Renal pelvis (tissue), 4 donors: ENCODE measurements around the gene CALHM2. TPM values are rescaled to one million over a fixed set of nuclear protein-coding genes. Genes with fewer than 3 reads are reported as not detected.

Source experiments
- DNase-seq: peaks from one replicate; pipeline ENCODE4 v3.0.0-alpha.2; 2013
- polyA plus RNA-seq, 3 donors: library from polyadenylated mRNA; unstranded; fragments of 120-200 nt; gene quantifications; one replicate each; pipeline ENCODE4 v1.2.1, GENCODE V29; 2013; ENCODE audit not compliant: insufficient read length in 3 of 3

The CALHM2 gene
- polyA plus RNA-seq, 3 donors: 12.9 to 14.4 (median 14.3) TPM

DNA sequence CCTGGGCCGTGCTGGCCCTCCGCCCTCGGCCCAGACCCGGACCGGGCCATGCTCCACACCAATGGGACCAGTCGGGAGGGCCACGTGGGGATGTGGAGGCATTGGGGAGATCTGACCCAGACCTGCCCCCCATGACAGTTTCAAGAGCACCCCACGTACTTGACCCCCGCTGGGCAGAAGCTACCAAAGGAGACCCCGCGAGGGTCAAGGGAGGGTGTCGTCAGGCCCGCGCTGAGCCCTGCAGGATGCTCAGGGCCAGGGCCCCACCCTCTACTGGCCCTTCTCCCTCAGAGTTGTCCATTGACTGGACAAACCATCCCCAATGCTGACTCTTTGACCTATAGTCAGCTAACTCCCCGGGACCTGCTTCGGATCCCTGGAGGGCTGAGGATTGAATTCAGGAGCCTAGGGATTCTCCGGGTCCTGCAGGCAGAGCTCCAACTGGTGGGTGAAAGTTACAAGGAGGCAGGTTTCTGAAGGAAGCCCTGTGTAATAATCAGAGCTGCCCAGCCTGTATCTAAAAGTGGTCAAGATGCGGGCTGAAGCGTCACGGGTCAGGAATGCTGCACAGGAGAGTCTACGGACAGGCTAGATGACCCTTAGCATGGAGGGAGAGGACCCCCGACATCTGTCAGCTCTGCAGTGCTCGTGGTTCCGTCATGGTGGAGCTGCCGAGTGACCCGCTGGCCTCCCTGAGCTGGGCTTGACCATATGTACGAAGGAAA, 498 bp upstream of the CALHM2 start:
- DNase-seq: no peak

DNA sequence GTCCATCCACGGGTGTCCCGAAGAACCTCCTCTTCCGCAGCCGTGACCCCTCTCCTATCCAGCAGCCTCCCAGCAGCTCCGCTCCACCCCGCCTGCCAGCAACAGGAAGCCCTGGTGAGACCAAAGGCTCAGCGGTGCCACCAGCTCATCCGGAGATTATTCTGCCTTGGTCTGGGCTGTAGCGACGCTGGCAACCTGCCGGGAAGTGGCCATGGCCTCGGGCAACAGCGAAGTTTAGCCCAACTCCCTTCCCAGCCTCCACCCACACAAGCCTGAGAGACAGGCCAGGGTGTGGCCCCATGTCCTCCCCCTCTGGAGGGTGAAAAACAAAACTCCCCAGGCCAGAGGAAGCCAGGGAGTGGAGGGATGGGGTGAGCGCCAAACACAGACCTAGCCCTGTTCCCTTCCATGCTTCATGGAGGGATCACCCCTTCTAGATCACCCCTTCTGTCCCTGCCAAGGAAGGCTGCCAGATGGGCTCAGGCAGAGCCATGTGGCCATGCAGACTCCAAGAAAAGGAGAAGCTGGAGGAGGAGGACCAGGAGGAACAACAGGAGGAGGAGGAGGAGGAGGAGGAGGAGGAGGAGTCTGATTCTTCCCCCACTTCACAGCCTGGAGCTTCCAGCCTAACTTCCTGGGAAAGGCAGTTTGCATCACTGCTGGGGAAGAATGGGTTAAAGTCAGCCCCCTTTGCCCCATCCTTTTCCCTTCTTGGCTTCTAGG, 918 bp downstream of the CALHM2 start:
- DNase-seq: no peak

DNA sequence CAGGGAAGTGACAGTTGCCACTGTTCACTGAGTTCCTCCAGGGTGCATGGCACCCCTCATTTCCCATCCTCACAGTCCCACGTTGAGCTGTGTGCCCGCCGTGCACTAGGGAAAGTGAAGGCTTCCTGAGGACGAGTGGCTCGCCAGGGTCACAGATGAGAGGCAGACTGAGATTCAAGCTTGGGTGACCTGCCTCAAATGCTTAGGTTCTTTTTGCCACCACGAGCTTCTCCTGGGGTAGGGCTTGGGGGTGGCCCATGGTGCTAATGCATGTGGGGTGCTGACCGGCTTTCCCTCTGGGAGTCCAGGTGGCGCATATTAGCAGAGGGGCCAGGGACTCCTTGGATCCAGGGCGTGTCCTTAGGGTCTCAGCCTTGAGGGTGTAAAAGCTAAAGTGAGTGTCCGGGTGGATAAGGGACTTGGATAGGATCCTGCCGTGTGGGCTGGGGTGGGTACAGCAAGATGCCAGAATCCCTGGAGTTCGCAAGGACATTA, 1.9 kb downstream of the CALHM2 start:
- DNase-seq: no peak

DNA sequence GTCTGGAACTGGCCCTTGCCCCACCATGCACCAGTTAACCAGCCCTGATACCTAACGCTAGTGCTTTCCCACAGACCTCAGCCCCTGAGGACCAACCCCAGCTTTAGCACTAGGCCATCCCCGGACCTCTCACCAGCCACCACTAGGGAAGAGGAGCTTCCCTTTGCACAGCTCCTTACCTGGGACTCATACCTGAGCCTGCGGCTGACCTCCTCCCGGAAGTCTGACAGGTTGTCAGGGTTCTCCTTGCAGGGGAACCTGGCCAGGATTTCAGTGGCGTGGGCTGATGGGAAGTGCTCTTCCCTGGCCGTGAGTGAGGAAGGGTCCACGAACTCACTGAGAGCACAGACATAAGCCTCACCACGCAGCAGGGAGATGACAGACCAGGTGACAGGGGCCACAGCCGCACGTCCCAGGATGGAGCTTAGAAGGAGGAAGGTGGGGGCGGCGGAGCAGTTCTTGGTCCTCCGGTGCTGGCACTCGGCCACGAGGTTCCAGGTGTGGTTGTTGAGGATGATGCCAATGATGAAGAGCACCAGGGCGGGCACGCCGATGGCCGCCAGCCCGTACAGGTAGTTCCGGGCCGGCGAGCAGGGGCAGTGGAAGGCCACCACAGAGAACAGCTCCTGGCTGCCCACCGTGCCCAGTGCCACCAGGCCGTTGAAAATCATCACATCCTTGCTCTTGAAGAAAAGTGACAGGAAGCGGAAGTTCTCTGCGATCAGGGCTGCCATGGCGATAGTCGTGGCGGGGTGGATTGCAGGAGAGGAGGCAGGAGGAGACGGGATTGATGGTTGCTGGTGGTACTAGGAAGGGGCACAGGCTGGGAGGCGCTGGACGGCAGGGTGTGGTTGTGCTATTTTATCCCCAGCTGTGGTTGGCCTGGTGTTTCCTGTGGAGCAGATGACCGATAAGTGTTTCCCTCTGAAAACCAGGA, 2.7 kb downstream of the CALHM2 start:
- no peak for DNase-seq

DNA sequence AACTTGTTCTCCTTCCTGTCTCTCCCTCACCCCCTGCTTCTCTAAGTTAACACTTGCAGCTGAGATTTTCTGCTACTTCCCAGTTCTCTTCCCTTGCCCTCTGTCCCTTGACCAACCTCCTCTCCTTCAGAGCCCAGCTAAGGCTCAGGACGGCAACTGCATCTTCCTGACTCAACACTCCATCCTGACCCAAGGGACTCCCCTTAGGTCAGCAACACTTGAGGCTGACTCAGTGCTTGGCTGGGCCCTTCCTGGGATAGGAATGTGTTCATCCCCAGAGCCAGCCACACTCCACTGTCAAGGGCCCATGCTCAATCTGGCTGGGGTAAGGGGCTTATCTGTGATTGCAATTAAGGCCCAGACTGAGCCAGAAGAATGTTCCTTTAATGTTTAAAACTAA, 3.4 kb downstream of the CALHM2 start:
- no peak for DNase-seq

DNA sequence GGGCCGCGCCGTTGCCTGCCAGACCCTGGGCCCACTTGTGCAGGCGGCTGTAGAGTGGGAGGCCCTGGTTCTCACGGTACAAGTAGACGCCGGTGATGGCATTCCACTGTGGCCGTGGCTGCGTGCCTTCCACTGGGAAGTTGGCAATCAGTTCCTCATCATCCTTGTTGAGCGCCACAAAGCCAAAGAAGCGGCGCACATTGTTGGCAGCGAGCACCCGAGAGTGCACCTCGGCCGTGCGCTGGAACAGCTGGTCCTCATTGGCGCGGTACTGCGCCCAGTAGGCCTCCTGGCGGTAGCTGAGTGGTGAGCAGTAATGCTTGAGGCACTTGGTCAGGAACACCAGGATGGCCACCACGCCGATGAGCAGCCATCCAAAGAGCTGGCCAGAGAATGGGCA, 5.0 kb downstream of the CALHM2 start:
- DNase-seq: no peak

DNA sequence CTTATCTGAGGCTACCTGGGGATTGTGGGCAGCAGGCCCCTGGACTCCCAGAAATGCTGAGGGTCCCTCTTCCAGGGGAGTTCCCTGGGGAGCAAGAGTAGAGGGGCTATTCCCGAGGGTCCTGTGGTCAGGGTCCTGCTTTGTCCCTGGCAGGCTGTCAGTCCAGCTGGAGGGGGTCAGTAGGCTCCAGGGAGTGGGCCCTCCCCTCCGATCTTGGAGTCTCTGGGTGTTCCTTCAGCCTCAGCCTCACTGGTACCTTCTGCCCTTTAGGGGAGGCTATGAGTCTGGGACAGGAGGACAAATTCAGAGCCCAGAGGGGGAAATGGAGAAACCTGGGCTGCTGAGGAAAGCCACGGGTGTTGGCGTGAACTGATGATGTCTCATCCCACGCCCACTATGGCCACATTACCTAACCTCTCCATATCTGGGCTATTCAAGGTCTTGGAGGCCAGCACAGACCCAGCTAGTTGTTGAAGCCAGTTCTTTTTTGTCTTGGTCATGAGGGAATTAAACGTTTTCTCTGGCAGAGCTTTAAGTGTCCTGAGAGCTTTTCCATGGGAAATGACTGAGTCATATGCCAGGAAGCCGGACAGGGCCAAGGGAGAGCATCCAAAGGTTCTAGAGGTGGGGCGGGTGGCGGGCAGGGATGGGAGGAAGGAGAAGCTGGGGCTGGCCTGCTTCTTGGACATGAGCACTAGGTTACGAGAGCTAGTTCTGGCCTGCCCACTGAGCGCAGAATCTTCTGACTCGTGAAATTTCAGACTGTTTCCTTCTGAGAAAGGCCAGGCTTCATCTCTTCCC, 6.2 kb downstream of the CALHM2 start:
- no peak for DNase-seq

DNA sequence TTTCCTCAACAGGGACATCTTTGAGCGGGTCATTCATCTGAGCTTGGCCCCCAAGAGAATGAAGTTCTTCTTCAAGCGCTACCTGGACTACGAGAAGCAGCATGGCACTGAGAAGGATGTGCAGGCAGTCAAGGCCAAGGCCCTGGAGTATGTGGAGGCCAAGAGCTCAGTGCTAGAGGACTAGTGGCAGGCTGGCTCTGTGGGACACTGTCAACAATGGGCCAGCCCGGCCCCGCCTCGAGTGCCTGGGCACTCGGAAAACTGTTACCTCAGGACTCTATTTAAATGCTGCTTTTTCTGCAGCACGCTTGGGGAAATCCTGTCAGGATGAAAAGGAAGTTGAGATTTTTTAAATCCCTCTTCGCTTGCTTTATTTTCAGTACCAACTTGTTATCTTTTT, 6.8 kb downstream of the CALHM2 start:
- DNase-seq: no peak

DNA sequence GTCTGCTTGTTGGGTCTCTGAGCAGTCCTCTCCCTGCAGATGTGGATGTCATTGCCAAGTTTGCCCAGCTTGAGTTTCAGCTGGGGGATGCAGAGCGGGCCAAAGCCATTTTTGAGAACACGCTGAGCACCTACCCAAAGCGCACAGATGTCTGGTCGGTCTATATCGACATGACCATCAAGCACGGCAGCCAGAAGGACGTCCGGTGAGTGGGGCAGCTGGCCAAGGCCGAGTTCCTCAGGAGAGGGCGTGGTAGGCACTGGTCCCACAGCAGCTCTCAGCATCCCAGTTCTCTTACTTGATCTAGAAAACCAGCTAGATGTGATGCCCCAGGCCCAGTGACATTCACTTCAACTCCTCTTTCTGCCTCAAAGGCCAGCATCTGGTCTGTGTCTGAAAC, 7.7 kb downstream of the CALHM2 start:
- DNase-seq: no peak

DNA sequence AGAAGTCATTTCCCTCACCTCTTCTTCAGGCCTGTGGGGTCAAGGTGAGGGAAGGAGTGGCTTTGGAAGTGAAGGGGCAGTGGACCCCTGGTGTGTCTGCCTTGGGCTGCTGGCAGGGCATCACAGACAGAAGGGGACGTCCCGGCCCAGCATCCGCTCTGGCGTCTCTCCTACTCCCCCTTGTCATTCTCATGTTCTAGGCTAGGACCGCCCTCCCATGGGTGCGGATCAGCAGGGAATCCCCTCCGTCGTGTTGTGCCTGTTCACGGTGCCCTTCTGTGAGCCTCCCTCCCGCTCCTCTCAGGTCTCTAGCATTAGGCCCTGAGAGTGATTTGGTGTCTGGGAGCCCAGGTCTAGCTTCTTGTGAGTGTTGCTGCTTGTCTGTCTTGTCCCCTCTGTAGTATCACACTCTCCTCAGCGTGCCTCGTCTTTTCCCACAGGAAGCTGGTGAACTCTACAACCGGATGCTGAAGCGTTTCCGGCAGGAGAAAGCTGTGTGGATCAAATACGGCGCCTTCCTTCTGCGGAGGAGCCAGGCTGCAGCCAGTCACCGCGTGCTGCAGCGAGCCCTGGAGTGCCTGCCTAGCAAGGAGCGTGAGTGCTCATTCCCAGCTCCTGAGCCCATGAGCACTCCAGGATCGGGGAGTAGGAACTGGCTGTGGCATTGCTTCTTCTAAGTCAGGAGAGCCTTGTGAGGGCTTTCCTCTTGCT, 8.5 kb downstream of the CALHM2 start:
- DNase-seq: no peak

DNA sequence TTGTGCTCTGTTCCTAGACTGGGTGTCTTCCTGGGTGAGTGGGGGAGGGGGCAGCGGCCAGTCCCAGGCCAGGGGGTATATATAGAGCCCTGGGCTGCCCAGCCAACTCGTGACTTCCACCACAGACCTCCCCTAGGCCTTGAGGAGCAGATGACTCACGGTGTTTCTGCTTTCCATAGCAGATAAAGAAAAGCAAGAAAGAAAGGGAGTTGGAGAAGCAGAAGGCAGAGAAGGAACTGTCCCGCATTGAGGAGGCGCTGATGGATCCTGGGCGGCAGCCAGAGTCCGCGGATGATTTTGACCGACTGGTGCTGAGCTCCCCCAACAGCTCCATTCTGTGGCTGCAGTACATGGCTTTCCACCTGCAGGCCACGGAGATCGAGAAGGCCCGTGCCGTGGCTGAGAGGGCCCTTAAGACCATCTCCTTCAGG, 10.1 kb downstream of the CALHM2 start:
- no peak for DNase-seq

DNA sequence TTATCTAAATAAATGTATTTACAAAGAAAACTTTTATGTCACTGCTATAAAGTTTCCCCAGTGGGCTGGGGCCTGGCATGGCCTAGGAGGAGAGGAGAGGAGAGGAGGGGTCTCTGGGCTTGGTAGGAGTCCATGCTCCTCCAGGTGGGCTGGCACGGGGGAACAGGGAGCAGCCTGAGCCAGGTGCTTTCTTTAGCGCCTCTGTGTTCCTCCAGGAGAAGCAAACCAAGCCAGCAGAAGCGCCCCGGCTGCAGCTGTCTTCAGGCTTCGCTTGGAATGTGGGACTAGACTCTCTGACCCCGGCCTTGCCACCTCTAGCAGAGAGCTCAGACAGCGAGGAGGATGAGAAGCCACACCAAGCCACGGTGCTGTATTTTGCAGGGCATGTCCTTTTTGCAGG, 10.6 kb downstream of the CALHM2 start:
- no peak for DNase-seq

DNA sequence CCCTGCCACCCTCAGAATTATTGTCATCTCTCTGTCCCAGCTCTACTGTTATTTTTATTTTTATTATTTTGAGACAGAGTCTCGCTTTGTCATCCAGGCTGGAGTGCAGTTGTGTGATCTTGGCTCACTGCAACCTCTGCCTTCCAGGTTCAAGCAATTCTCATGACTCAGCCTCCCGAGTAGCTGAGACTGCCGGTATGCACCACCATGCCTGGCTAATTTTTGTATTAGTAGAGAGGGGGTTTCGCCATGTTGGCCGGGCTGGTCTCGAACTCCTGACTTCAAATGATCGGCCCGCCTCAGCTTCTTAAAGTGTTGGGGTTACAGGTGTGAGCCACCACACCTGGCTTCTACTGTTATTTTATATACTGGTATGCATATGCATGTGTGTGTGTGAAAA, 11.0 kb downstream of the CALHM2 start:
- no peak for DNase-seq

DNA sequence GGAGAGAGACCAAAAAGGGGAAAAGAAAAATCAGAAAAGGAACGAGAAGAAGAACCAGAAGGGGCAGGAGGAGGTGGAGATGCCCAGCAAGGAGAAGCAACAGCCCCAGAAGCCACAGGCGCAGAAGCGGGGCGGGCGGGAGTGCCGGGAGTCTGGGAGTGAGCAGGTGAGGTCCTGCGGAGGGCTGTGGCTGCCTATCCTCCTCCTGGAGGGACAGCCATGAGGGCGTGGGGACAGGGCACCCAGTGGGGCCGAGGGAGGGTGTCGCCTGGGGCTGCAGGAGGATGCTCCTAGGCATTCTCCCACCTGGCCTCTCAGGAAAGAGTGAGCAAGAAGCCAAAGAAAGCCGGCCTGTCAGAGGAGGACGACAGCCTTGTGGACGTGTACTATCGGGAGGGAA, 11.8 kb downstream of the CALHM2 start:
- DNase-seq: no peak

DNA sequence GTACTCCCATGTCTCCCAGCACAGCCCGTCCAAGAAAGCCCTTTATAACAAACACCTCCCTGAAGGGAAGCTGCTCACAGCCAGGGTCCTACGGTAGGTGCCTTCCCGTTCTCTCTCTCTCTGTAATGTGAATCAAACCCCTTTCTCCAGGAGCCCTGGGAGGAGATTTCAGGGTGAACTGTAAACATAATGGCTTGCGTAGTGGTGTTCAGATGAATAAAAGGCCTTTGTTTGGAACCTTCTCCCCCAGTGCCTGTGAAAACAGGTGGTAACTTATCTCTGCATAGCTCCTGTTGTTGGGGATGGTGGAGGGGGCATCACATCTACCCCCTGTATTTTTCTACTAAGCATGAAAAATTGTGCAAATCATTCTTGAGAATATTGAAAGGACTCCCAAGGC, 12.4 kb downstream of the CALHM2 start:
- DNase-seq: no peak

DNA sequence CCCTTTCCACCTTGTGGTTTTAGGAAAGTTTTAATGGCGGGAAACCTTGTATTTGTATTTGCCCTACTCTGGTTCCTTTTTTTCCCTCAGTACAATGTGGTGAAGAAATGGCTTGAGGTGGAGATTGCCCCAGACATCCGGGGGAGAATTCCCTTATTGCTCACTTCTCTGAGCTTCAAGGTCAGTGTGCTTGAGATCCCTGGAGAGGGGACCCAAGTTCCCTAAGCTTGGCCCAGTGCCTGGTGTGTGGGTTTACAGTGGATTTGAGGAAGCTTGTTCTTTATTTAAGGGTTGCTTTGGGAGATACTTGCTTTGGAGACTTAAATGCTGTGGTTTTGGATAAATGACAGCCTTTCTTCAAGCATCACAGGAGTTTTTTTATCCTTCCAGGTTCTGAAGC, 18.3 kb downstream of the CALHM2 start:
- DNase-seq: no peak

DNA sequence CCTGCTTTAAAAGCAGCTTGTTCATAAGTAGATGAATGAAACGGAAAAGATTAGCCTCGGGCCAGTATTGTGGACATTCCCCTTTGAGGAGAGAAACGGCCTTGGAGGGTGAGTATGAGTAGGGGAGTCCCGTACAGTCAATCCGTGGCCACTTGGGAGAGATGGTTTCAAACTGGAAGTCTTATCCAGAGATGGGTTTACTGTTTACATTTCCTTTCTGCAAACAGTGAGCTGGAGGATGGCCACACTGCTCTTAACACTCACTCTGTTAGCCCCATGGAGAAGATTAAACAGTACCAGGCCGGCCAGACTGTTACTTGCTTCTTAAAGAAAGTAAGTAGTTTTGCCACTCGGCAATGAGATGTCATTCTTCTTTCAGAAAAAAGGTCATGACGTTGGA, 20.3 kb downstream of the CALHM2 start:
- DNase-seq: no peak

DNA sequence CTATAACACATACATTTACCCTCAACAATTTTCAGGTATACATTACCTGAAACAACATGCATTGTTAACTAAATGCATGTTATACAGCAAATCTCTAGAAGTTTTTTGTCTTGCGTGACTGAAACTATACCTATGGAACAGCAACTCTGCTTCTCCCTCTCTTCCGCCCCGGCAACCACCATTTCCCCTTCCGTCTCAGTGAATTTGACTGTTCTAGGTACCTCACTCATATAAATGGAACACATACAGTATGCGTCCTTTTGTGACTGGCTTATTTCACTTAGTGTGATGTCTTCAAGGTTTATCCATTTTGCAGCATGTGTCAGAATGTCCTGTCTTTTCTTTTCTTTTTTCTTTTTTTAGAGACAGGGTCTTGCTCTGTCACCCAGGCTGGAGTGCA, 22.5 kb downstream of the CALHM2 start:
- no peak for DNase-seq

DNA sequence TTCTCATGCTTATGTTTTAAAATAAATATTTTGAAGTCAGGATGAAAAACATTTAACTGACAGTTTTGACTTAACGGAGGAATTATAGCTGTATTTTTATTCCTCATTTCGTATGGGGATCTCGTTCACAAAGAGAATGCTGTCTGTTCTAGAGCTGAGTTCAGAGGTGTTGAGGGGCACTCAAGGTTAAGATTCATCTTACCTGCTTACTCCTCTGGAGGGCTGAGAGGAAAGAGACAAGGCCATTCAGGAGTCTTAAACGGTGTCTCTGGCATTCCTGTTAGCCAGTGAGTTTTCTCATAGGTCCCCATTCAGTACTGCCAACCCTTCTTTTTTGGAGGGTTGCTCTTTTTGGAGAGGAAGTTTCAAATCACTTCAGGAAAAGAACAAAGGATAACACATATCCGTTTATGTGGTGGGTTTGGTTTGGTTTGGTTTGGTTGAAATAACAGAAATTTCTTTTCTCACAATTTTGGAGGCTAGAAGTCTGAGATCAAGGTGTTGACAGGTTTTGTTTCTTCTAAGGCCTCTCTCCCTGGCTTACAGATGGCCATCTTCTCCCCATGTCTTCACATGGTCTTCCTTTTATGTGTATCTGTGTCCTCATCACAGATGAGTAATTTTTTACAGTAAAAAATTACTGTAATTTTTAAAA, 23.1 kb downstream of the CALHM2 start:
- DNase-seq: no peak

DNA sequence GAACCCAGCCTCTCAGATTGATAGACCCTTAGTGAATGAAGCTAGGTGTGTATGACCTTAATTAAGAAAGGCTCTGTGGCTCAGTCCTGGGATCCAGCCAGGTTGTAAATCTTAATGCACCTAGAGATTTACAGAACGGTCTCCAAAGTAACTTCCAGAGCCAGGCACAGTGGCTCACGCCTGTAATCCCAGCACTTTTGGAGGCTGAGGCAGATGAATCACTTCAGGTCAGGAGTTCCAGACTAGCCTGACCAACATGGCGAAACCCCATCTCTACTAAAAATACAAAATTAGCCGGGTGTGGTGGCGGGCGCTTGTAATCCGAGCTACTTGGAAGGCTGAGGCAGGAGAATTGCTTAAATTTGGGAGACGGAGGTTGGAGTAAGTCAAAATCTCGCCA, 24.3 kb downstream of the CALHM2 start:
- no peak for DNase-seq
